Karpas-422 (cell line): ENCODE measurements around the gene MCTP2. TPM values are rescaled to one million over a fixed set of nuclear protein-coding genes. Genes with fewer than 3 reads are reported as not detected.

Source experiments
- DNase-seq: peaks from one replicate; pipeline ENCODE4 v3.0.0-alpha.2; 2015
- H2AFZ ChIP-seq: fragments of 200-600 bp; sonication (generic); 2 replicates; pipeline ENCODE4 v1.6.1; 2014; ENCODE audit warnings: antibody characterized with exemption, low read length, mixed read lengths
- H3K27ac ChIP-seq: fragments of 200-600 bp; sonication (generic); 2 replicates; pipeline ENCODE4 v1.5.1; 2014; ENCODE audit warnings: mild to moderate bottlenecking, low read length, moderate library complexity
- H3K27me3 ChIP-seq: fragments of 200-600 bp; sonication (generic); 2 replicates; pipeline ENCODE4 v1.6.1; 2014; ENCODE audit warnings: low read length, mixed read lengths
- H3K36me3 ChIP-seq: fragments of 200-600 bp; sonication (generic); 2 replicates; pipeline ENCODE4 v1.6.1; 2014; ENCODE audit warnings: low read length, mixed read lengths; ENCODE audit not compliant: insufficient read depth
- H3K4me1 ChIP-seq: fragments of 200-600 bp; sonication (generic); 2 replicates; pipeline ENCODE4 v1.6.1; 2014; ENCODE audit warnings: mild to moderate bottlenecking, low read length, mixed read lengths
- H3K4me2 ChIP-seq: fragments of 200-600 bp; sonication (generic); 2 replicates; pipeline ENCODE4 v1.6.1; 2014; ENCODE audit warnings: low read length, low read depth, mild to moderate bottlenecking; ENCODE audit not compliant: poor library complexity, severe bottlenecking
- H3K4me3 ChIP-seq: fragments of 200-600 bp; sonication (generic); 2 replicates; pipeline ENCODE4 v1.5.1; 2014; ENCODE audit warnings: mild to moderate bottlenecking, antibody characterized with exemption, low read length, mixed read lengths
- H3K79me2 ChIP-seq: fragments of 200-600 bp; sonication (generic); 2 replicates; pipeline ENCODE4 v1.6.1; 2014; ENCODE audit warnings: mild to moderate bottlenecking, low read length, mixed read lengths
- H3K9ac ChIP-seq: fragments of 200-600 bp; sonication (generic); 2 replicates; pipeline ENCODE4 v1.6.0; 2014; ENCODE audit warnings: low read length
- H3K9me2 ChIP-seq: fragments of 200-600 bp; sonication (generic), shearing (Covaris generic); replicated peaks from 2 replicates; pipeline ENCODE4 v1.6.0; 2014; ENCODE audit warnings: mild to moderate bottlenecking, low read length, moderate library complexity; ENCODE audit not compliant: insufficient read depth
- H3K9me3 ChIP-seq: fragments of 300-700, 200-600 bp; sonication (generic); 2 replicates; pipeline ENCODE4 v1.6.1; 2014; ENCODE audit warnings: low read length, mixed read lengths
- H4K20me1 ChIP-seq: fragments of 200-600 bp; sonication (generic); 2 replicates; pipeline ENCODE4 v1.6.1; 2014; ENCODE audit warnings: mild to moderate bottlenecking, antibody characterized with exemption, low read length, low read depth; ENCODE audit not compliant: insufficient read depth
- total RNA-seq: library from RNA; depleted of rRNA; stranded (reverse); fragments of >200 nt; shearing (Covaris generic); gene quantifications from 2 replicates; pipeline ENCODE4 v1.2.3, GENCODE V29; 2014; ENCODE audit warnings: low replicate concordance

MCTP2 gene
- total RNA-seq, 1 experiment from 2014 or later: 58.9 TPM

DNA sequence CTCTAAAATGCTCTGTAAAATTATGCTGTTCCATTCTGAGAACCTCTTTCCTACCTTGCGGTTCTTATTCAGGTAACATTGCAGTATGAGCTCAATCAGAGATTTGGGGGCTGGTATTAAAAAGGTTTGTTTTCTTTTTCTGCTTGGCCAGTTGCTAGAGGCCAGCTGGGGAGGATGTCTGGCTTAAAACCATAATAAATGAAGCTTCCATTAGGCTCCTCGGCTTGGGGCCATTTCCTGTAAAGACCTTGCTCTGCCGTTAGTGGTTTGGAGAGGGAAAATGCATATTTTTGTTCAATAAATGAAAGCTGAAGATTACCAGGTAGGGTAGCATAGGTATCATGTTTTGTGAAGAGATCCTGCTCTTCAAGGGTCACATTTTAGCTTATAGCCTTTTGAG, 55.2 kb downstream of the MCTP2 start:
- no peaks in the 10 kb centered on the region for H3K27me3 ChIP-seq
- DNase-seq: no peak
- H3K79me2 ChIP-seq: peaks cover 78% of the 10 kb centered on the region
- H3K9me2 ChIP-seq: no peaks in the 10 kb centered on the region
- H3K9me3 ChIP-seq: no peaks in the 10 kb centered on the region; the same call in 1 of the 2 replicates
- H4K20me1 ChIP-seq: no peaks in the 10 kb centered on the region
- peak overlapping the region; percentile 55 for H3K27ac ChIP-seq
- H3K9ac ChIP-seq: no peak overlapping the region
- no peak overlapping the region for H3K4me3 ChIP-seq
- no peak overlapping the region for H2AFZ ChIP-seq
- peak overlapping the region; percentile 23 for H3K4me2 ChIP-seq
- peaks cover 13% of the 10 kb centered on the region; the same call in 1 of the 2 replicates for H3K36me3 ChIP-seq
- peaks cover 63% of the 10 kb centered on the region for H3K4me1 ChIP-seq

DNA sequence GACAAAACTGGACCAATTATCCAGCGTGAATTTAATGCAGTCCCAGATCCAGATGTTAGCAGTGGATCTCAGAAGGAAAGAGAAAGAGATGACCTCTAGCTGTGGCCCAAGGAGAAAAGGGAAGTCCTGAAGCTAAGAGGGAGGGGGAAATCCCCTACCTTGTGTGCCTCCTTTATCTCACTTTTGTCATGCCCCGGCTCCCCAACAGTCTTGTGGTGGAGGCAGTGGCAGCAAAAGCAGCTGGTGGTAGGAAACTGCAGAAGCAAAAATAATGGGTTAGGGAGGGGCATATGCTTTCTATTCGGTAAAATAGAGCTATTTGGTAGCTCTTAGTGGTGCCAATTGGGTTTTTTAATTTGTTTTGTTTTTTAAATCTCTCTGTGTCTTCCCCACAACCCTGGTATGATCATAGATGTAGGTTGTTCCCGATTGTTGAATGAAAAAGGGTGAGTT, 56.5 kb downstream of the MCTP2 start:
- peak overlapping the region; percentile 55; the same call in 1 of the 2 replicates for H3K27ac ChIP-seq
- H3K9me3 ChIP-seq: no peaks in the 10 kb centered on the region; the same call in 1 of the 2 replicates
- no peak overlapping the region for H3K4me2 ChIP-seq
- H3K79me2 ChIP-seq: peaks cover 77% of the 10 kb centered on the region
- no peaks in the 10 kb centered on the region for H4K20me1 ChIP-seq
- peak overlapping the region; percentile 10; the same call in 1 of the 2 replicates for H3K9ac ChIP-seq
- H3K36me3 ChIP-seq: peaks cover 13% of the 10 kb centered on the region; the same call in 1 of the 2 replicates
- no peaks in the 10 kb centered on the region for H3K9me2 ChIP-seq
- no peak overlapping the region for H2AFZ ChIP-seq
- H3K4me1 ChIP-seq: peaks cover 51% of the 10 kb centered on the region
- no peak overlapping the region for H3K4me3 ChIP-seq
- H3K27me3 ChIP-seq: no peaks in the 10 kb centered on the region
- DNase-seq: no peak

- Histone ChIP-seq H3K9me2 (no peaks in the 10 kb centered on the region), H3K4me2 (no peak overlapping the region), H3K36me3 (peaks cover 4% of the 10 kb centered on the region; the same call in 1 of the 2 replicates), H3K27ac (no peak overlapping the region), H2AFZ (no peak overlapping the region), H3K4me1 (peaks cover 35% of the 10 kb centered on the region), H3K27me3 (no peaks in the 10 kb centered on the region), H3K79me2 (peaks cover 65% of the 10 kb centered on the region), H4K20me1 (no peaks in the 10 kb centered on the region), H3K9me3 (no peaks in the 10 kb centered on the region; the same call in 1 of the 2 replicates), H3K4me3 (no peak overlapping the region), H3K9ac (no peak overlapping the region)
- DNase-seq: no peak
Observed at GRCh38 chr15:94290730-94291129, 59.4 kb downstream of the MCTP2 start.

GRCh38 chr15:94293411-94294402, 62.3 kb downstream of the MCTP2 start:
- Histone ChIP-seq H3K27me3 (no peaks in the 10 kb centered on the region), H3K9ac (no peak overlapping the region), H3K4me2 (no peak overlapping the region), H3K9me2 (no peaks in the 10 kb centered on the region), H3K4me3 (no peak overlapping the region), H4K20me1 (no peaks in the 10 kb centered on the region), H3K36me3 (no peaks in the 10 kb centered on the region), H3K79me2 (peaks cover 64% of the 10 kb centered on the region), H3K27ac (peak overlapping the region; percentile 52), H3K9me3 (no peaks in the 10 kb centered on the region; the same call in 1 of the 2 replicates), H2AFZ (no peak overlapping the region), H3K4me1 (peaks cover 39% of the 10 kb centered on the region)
- no peak for DNase-seq

DNA sequence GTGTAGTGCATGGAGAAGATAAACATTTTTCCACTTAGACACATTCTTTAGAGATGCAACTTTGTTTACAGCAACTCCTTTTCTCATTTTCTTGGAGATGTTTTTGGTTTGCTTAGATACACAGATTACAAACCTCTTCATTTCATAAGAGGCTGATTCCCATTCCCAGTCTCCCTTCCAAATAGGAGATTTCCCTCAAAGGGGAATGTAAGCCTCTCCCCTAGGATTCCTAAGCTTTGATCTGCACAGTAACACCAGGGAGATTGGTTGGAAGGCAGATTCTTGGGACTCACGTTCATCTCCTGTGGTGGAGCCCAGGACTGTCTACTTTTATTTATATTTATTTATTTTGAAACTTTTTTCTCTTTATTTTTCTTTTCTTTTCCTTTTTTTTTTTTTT, 63.2 kb downstream of the MCTP2 start:
- no peaks in the 10 kb centered on the region for H3K27me3 ChIP-seq
- no peak overlapping the region for H3K4me2 ChIP-seq
- H3K79me2 ChIP-seq: peaks cover 68% of the 10 kb centered on the region
- no peak overlapping the region for H3K4me3 ChIP-seq
- H3K27ac ChIP-seq: peak overlapping the region; percentile 52; the same call in 1 of the 2 replicates
- no peaks in the 10 kb centered on the region for H4K20me1 ChIP-seq
- H3K9ac ChIP-seq: no peak overlapping the region
- H3K4me1 ChIP-seq: peaks cover 43% of the 10 kb centered on the region
- H2AFZ ChIP-seq: no peak overlapping the region
- no peaks in the 10 kb centered on the region for H3K36me3 ChIP-seq
- H3K9me3 ChIP-seq: no peaks in the 10 kb centered on the region; the same call in 1 of the 2 replicates
- DNase-seq: no peak
- H3K9me2 ChIP-seq: no peaks in the 10 kb centered on the region

GRCh38 chr15:94295275-94295674, 63.9 kb downstream of the MCTP2 start:
- no peaks in the 10 kb centered on the region for H3K36me3 ChIP-seq
- peaks cover 43% of the 10 kb centered on the region for H3K4me1 ChIP-seq
- peak overlapping the region; percentile 44 for H3K4me2 ChIP-seq
- H3K9me2 ChIP-seq: no peaks in the 10 kb centered on the region
- peak overlapping the region; percentile 82 for H3K27ac ChIP-seq
- no peaks in the 10 kb centered on the region for H3K27me3 ChIP-seq
- no peak overlapping the region for H2AFZ ChIP-seq
- peaks cover 63% of the 10 kb centered on the region for H3K79me2 ChIP-seq
- no peak for DNase-seq
- H4K20me1 ChIP-seq: no peaks in the 10 kb centered on the region
- no peak overlapping the region for H3K9ac ChIP-seq
- H3K4me3 ChIP-seq: no peak overlapping the region
- H3K9me3 ChIP-seq: no peaks in the 10 kb centered on the region

- H3K79me2 ChIP-seq: peaks cover 64% of the 10 kb centered on the region
- peak overlapping the region; percentile 44 for H3K4me2 ChIP-seq
- H3K27me3 ChIP-seq: no peaks in the 10 kb centered on the region
- H3K9me3 ChIP-seq: no peaks in the 10 kb centered on the region
- no peak for DNase-seq
- H3K36me3 ChIP-seq: no peaks in the 10 kb centered on the region
- no peaks in the 10 kb centered on the region for H3K9me2 ChIP-seq
- H3K27ac ChIP-seq: peak overlapping the region; percentile 82
- H2AFZ ChIP-seq: no peak overlapping the region
- H4K20me1 ChIP-seq: no peaks in the 10 kb centered on the region
- H3K4me3 ChIP-seq: peak overlapping the region; percentile 22; the same call in 1 of the 2 replicates
- H3K9ac ChIP-seq: peak overlapping the region; percentile 27
- H3K4me1 ChIP-seq: peaks cover 43% of the 10 kb centered on the region
Observed at GRCh38 chr15:94296717-94297116, 65.4 kb downstream of the MCTP2 start.

- DNase-seq: peak; percentile 60
- peaks cover 43% of the 10 kb centered on the region for H3K4me1 ChIP-seq
Observed at GRCh38 chr15:94297558-94297957, 66.2 kb downstream of the MCTP2 start.

More at GRCh38 chr15:94297558-94297957, 66.2 kb downstream of the MCTP2 start:
- Histone ChIP-seq H4K20me1 (no peaks in the 10 kb centered on the region), H3K27ac (peak overlapping the region; percentile 82), H2AFZ (no peak overlapping the region), H3K4me2 (peak overlapping the region; percentile 44), H3K79me2 (peaks cover 56% of the 10 kb centered on the region), H3K27me3 (no peaks in the 10 kb centered on the region), H3K9me2 (no peaks in the 10 kb centered on the region), H3K36me3 (peaks cover 2% of the 10 kb centered on the region; the same call in 1 of the 2 replicates), H3K4me3 (peak overlapping the region; percentile 22; the same call in 1 of the 2 replicates), H3K9ac (peak overlapping the region; percentile 27), H3K9me3 (no peaks in the 10 kb centered on the region)
